Epithelial cell of prostate (primary cell): ENCODE measurements around the gene XPA.
"Not testable (repeated sequence)": the region's sequence is repeated elsewhere in the genome, so short reads cannot be mapped to it uniquely, and the experiment has no call there.

Experiments
- DNase-seq: peaks from one replicate; pipeline ENCODE4 v3.0.0-alpha.2; 2011; ENCODE audit warnings: low read depth, low spot score
- H3K27ac ChIP-seq: fragments of 450-650 bp; 2 replicates; pipeline ENCODE4 v1.5.1; 2017; ENCODE audit warnings: mild to moderate bottlenecking

XPA gene

GRCh38 chr9:97704851-97705250, 7.7 kb upstream of the XPA start:
- H3K27ac ChIP-seq = peak overlapping the region; percentile 81
- DNase-seq = no peak

GRCh38 chr9:97704345-97704677, 7.2 kb upstream of the XPA start:
- H3K27ac ChIP-seq = peak overlapping the region; percentile 81

DNA sequence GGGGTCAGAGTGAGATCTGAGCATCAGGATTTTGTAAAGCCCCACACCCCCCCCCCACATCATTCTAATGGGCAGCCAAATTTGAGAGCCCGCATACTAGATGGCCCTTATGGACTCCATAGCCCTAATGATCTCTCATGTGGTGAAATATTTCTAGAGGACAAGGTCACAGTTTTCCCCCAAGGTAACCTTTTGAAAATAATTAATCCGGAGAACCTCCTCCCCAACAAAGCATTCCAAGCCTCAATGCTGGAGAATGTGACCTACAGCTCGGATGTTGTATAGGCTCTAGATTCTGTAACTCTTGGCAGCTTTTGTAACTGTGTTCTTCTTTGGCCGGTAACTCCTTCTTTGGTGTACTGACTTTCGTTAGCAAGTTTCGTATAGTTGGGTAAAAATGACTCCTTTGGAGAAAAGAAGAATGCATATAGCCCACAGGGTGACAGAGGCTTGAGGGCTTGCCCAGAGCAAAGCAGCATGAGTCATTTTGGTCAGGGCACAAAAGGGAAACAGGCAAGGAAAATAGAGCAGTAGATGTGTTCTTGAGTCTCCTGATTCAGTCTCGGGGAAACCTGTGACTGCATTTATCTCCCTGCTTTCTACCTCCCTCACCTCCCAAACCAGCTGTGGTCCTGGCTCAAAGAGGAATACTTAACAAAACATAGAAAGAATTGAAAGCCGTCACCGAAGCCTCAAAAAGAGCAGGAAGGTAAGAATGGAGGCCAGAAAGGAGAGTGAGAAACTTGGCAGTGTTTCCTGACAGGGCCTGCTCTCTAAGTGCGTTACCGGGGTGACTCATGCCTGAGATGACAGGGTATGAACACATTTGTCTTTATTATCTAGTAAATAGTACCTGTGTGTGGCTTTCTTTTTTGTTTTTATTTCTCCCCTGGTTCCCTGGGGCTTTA, 6.6 kb upstream of the XPA start:
- H3K27ac ChIP-seq = peak overlapping the region; percentile 81
- DNase-seq = peak; percentile 80

More at GRCh38 chr9:97704345-97704677, 7.2 kb upstream of the XPA start:
- DNase-seq = no peak

DNA sequence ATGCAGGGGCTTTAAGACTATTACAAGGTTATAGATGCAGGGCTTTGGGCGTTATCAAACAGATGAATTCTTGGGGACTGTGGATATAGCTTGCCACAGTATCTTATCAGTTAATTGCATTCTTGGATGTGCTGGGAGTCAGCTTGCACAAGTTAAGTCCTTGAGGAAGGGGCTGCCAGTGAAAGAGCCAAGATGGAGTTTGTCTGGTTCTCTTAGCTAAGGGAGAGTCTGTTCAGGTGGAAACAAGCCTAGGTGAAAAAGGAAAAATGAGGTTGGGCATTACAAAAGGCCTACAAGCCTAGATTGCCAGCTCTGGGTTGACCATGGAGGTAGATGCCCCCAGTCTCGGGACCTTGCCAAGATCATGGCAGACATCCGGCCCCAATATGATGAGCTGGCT, 2.7 kb upstream of the XPA start:
- not testable (repeated sequence) for H3K27ac ChIP-seq, DNase-seq

DNA sequence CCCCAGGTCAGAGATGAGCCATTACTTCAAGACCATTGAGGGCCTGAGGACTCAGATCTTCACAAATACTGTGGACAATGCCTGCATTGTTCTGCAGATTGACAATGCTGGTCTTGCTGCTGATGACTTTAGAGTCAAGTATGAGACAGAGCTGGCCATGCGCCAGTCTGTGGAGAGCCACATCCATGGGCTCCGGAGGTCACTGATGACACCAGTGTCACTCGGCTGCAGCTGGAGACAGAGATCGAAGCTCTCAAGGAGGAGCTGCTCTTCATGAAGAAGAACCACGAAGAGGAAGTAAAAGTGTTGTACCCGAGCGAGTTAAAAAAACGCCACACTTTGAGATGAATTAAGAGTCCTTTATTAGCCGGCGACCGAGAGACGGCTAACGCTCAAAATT, 2.1 kb upstream of the XPA start:
- not testable (repeated sequence) for H3K27ac ChIP-seq, DNase-seq

GRCh38 chr9:97698865-97699264, 1.7 kb upstream of the XPA start:
- no peak for DNase-seq
- no peak overlapping the region for H3K27ac ChIP-seq

DNA sequence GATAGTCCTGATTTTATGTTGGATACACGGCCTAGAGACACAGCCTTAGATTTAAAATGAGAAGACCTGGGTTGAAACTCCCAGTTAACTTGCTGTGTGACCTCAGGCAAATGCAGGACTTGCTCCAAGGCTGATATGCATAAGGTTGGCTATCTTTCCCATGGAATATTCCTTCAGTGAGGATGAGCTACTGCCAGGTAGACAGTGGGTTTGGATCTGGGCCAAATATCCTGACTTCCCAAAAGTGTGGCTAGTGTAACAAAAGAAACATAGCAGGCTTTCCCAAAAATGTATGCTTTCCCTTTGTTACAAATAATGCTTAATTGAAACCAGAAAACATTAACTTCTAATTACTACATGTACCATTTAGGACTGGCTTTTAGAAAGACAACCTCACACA, 697 bp upstream of the XPA start:
- DNase-seq = no peak
- peak overlapping the region; percentile 59 for H3K27ac ChIP-seq

DNA sequence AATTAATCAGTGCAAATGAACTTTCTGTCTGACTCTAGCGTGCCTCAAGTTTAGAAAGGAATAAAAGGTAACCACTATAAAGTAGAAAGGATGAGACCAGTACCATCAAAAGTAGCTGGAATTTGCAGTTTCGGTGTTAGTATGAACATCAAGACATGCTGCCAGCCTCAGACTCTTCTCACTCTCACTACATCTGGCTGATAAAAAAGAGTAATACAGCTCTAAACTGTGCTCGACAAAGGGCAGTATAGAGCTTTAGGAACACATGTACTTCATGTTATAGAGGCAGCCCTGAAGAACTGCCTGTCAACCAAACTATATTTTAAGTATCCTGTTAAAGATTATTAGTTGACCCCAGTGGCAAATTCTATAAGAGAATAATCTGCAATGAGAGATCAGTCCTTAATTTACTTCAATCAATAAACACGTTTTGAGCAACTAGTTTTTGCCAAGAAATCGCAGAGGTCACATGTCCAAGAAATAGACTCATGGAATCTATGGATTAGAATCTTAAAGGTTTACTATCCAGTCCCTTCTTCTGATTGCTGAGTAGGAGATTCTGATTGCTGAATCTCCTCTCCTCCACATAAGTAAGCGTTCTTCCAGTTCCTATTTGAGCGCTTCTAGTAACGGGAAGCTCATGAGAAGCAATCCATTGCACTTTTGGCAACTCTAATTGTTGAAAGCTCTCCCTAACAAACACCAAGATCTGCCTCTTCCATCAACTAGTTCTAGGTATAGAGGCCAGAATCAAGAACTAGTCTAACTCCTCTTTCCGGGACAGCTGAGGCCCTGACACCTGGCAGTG, 941 bp downstream of the XPA start:
- peak overlapping the region; percentile 59 for H3K27ac ChIP-seq
- DNase-seq = no peak

DNA sequence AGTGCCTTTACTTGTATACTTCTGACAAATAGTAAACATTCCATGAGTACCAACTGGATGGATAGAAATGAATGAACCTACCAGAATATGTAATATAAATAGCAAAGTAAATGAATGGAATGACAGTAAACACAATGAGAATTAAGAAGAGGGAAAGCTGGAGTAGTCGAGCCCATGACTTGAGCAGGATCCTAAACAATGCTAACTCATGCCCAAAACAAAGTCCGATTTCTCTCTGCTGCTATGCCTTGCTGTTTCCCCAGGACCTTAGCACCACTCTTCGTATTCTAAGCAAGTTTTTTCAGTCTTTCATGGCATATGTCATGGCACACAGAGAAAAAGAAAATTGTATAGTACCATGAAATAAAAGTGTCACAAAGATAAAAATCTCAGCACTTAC, 1.8 kb downstream of the XPA start:
- DNase-seq = no peak
- no peak overlapping the region for H3K27ac ChIP-seq

DNA sequence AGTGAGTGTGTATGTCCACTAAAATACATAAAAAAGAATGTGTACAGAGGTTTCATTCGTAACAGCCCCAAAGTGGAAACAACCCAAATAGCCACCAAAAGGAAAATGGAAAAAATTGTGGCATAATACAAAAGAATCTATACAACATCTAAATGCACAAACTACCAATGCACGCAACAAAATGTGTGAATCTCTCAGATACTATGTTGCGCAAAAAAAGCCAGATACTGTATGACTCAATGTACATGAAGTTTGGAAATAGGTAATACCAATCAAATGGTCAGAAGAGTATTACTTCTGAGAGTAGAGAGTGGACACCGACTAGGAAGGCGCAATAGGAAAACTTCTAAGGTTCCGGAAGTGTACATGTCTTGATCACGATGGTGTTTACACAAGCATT, 2.4 kb downstream of the XPA start:
- no peak for DNase-seq

DNA sequence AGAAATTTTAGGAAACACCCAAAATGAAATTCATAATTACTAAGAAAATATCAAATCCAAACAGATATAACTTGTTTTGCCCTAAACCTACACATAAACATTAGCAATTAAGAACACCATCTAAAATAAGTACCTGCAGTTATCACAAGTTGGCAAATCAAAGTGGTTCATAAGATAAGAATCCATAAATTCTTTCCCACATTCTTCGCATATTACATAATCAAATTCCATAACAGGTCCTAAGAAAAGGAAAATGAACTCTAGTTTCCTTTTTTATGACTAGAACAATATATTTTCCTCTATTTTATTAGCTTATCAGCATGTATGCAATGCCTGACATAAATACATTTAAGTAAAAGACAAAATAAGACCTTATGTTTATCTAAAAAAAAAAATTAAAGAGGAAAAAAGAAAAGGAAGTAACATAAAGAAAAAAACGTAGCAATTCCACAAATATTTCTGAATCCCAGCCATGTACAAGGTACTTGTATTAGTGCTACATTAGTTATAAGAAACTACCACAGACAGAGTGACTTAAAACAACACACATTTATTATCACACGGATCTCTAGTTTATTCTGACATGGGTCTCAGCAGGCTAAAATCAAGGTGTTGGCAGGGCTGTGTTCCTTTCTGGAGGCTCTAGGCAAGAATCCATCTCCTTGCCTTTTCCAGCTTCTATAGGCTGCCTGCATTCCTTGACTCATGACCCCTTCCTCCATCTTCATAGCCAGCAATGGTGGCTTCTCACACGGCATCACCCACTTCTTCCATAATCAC, 7.5 kb downstream of the XPA start:
- no peak overlapping the region for H3K27ac ChIP-seq
- DNase-seq = no peak

More for the DNA sequence above, 2.4 kb downstream of the XPA start:
- no peak overlapping the region for H3K27ac ChIP-seq

GRCh38 chr9:97688654-97689053, 8.5 kb downstream of the XPA start:
- no peak overlapping the region for H3K27ac ChIP-seq
- no peak for DNase-seq

- no peak for DNase-seq
- H3K27ac ChIP-seq = no peak overlapping the region
Observed at GRCh38 chr9:97682242-97682641, 14.9 kb downstream of the XPA start.

- no peak for DNase-seq
Observed at GRCh38 chr9:97675655-97676054, 21.5 kb downstream of the XPA start.

DNA sequence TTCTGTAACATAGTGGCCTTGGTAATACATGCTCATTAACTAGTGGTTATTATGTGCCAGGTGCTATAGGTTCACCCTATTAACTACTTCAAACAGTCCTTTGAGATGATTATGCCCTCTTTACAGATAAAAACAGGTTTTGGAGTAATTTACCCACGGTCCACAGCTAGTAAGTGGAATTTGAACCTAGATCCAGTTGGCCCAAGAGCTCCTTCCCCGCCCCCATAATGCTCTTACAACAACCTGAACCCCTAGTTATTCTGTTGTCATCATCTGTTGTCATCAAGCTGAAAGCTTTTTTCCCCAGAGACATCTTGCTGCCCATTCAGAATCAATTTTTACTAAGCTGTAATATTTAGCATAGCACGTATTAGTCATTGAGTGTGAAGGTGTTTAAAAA, 23.2 kb downstream of the XPA start:
- DNase-seq = no peak
- no peak overlapping the region for H3K27ac ChIP-seq

More at GRCh38 chr9:97675655-97676054, 21.5 kb downstream of the XPA start:
- no peak overlapping the region for H3K27ac ChIP-seq

DNA sequence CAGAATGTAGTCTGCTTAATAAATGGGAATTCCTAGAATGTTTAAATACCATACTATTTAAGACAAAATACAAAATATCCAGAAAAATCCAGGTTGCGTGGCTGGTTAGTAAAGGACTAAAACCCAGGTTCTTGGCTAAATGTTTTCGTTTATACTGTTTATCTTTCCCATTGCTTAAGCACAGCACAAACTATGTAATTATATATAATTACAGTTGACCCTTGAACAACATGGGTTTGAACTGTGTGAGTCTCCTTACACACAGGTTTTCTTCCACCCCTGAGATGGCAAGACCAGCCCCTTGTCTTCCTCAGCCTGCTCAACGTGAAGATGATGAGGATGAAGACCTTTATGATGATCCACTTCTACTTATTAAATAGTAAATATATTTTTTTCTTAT, 24.7 kb downstream of the XPA start:
- no peak overlapping the region for H3K27ac ChIP-seq
- no peak for DNase-seq

DNA sequence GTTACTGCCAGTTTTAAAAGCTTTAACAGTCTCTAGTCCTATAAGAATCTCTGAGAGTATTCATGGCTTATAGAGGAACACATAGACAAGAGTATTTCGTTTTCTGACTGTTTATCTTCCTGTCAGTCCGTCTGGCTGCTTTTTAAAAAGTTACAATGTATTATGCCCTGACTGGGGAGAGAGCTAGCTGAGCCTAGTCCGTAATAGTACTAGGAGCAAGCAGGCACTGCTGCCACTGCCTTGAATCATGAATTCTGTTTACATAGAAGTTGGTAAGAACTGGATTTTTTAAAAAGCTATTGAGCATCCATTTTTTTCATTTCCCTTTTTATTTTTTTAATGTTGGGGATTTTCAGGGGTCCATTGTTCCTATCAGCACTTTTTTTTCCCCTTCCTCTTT, 26.6 kb downstream of the XPA start:
- H3K27ac ChIP-seq = no peak overlapping the region
- no peak for DNase-seq

- H3K27ac ChIP-seq = no peak overlapping the region
- no peak for DNase-seq
Observed at GRCh38 chr9:97668485-97668884, 28.7 kb downstream of the XPA start.

- DNase-seq = no peak
- H3K27ac ChIP-seq = no peak overlapping the region
Observed at GRCh38 chr9:97666907-97667686, 30.0 kb downstream of the XPA start.

DNA sequence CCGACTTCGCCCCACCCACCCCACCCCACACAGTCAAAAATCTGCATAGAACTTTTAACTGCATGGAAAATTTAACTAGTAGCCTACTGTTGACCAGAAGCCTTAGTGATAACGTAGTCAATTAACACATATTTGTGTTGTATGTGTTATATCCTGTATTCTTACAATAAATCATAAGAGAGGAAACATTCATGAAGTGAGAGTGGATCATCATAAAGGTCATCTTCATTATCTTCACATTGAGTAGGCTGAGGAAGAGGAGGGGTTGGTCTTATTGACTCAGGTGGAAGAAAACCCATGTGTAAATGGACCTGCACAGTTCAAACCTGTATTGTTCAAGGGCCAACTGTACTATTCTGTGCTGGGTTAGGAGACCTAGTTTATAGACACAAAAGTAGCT, 31.4 kb downstream of the XPA start:
- no peak overlapping the region for H3K27ac ChIP-seq
- no peak for DNase-seq
